ENCODE results near the gene DHX36. TPM values are rescaled to one million over a fixed set of nuclear protein-coding genes. Genes with fewer than 3 reads are reported as not detected.

DHX36 gene
- total RNA-seq, 1 donor from 2014 or later = 82.1 TPM

GRCh38 chr3:154275292-154275691 lies 49.0 kb downstream of the DHX36 start:
- Mint-ChIP-seq H3K27me3 (ENCODE audit: low read depth) (no peaks in the 10 kb centered on the region), H3K27ac (no peak overlapping the region), H3K4me3 (ENCODE audit: low read depth) (no peak overlapping the region), H3K4me1 (ENCODE audit: low read depth) (no peaks in the 10 kb centered on the region), H3K9me3 (no peaks in the 10 kb centered on the region), H3K36me3 (ENCODE audit: low read depth) (peaks cover 73% of the 10 kb centered on the region)
- intact Hi-C loops (cut with micrococcal nuclease) = loop anchor here (5.0 kb wide), 1 partner anchor 37 kb away; no protein-coding TSS in a partner anchor
- DNase-seq (ENCODE audit: low spot score) = no peak

GRCh38 chr3:154274348-154274747 lies 49.9 kb downstream of the DHX36 start:
- DNase-seq (ENCODE audit: low spot score) = no peak
- no peak overlapping the region for H3K4me3 Mint-ChIP-seq (ENCODE audit: low read depth)
- no peaks in the 10 kb centered on the region for H3K9me3 Mint-ChIP-seq
- intact Hi-C loops (cut with micrococcal nuclease) = no loop called here
- no peaks in the 10 kb centered on the region for H3K27me3 Mint-ChIP-seq (ENCODE audit: low read depth)
- no peaks in the 10 kb centered on the region for H3K4me1 Mint-ChIP-seq (ENCODE audit: low read depth)
- H3K27ac Mint-ChIP-seq = no peak overlapping the region
- H3K36me3 Mint-ChIP-seq (ENCODE audit: low read depth) = peaks cover 71% of the 10 kb centered on the region

- intact Hi-C loops (cut with micrococcal nuclease) = no loop called here
Observed at GRCh38 chr3:154273381-154273780, 50.9 kb downstream of the DHX36 start.

GRCh38 chr3:154254527-154254926 lies 69.8 kb downstream of the DHX36 start:
- Mint-ChIP-seq H3K9me3 (no peaks in the 10 kb centered on the region), H3K27me3 (ENCODE audit: low read depth) (no peaks in the 10 kb centered on the region), H3K4me3 (ENCODE audit: low read depth) (no peak overlapping the region), H3K27ac (no peak overlapping the region), H3K36me3 (ENCODE audit: low read depth) (peaks cover 48% of the 10 kb centered on the region), H3K4me1 (ENCODE audit: low read depth) (peaks cover 2% of the 10 kb centered on the region)
- DNase-seq (ENCODE audit: low spot score) = no peak
- intact Hi-C loops (cut with micrococcal nuclease) = no loop called here

More at GRCh38 chr3:154273381-154273780, 50.9 kb downstream of the DHX36 start:
- DNase-seq (ENCODE audit: low spot score) = no peak
- Mint-ChIP-seq H3K4me3 (ENCODE audit: low read depth) (no peak overlapping the region), H3K4me1 (ENCODE audit: low read depth) (no peaks in the 10 kb centered on the region), H3K27ac (no peak overlapping the region), H3K9me3 (peaks cover 4% of the 10 kb centered on the region), H3K27me3 (ENCODE audit: low read depth) (no peaks in the 10 kb centered on the region), H3K36me3 (ENCODE audit: low read depth) (peaks cover 72% of the 10 kb centered on the region)

- peaks cover 2% of the 10 kb centered on the region for H3K4me1 Mint-ChIP-seq (ENCODE audit: low read depth)
- peaks cover 38% of the 10 kb centered on the region for H3K36me3 Mint-ChIP-seq (ENCODE audit: low read depth)
- intact Hi-C loops (cut with micrococcal nuclease) = loop anchor here (1.0 kb wide), 3 partner anchors 157 to 1227 kb away; no protein-coding TSS in a partner anchor
- no peak overlapping the region for H3K27ac Mint-ChIP-seq
- DNase-seq (ENCODE audit: low spot score) = peak; percentile 51
- H3K9me3 Mint-ChIP-seq = no peaks in the 10 kb centered on the region
- H3K4me3 Mint-ChIP-seq (ENCODE audit: low read depth) = no peak overlapping the region
- H3K27me3 Mint-ChIP-seq (ENCODE audit: low read depth) = no peaks in the 10 kb centered on the region
Observed at GRCh38 chr3:154252759-154253638, 71.3 kb downstream of the DHX36 start.

- no peak for DNase-seq (ENCODE audit: low spot score)
- Mint-ChIP-seq H3K27me3 (ENCODE audit: low read depth) (no peaks in the 10 kb centered on the region), H3K4me1 (ENCODE audit: low read depth) (peaks cover 2% of the 10 kb centered on the region), H3K36me3 (ENCODE audit: low read depth) (peaks cover 36% of the 10 kb centered on the region), H3K9me3 (no peaks in the 10 kb centered on the region), H3K4me3 (ENCODE audit: low read depth) (no peak overlapping the region), H3K27ac (no peak overlapping the region)
- intact Hi-C loops (cut with micrococcal nuclease) = no loop called here
Observed at GRCh38 chr3:154251610-154252009, 72.7 kb downstream of the DHX36 start.

GRCh38 chr3:154250291-154250690 lies 74.0 kb downstream of the DHX36 start:
- Mint-ChIP-seq H3K4me1 (ENCODE audit: low read depth) (peaks cover 2% of the 10 kb centered on the region), H3K4me3 (ENCODE audit: low read depth) (no peak overlapping the region), H3K9me3 (no peaks in the 10 kb centered on the region), H3K36me3 (ENCODE audit: low read depth) (peaks cover 32% of the 10 kb centered on the region), H3K27ac (no peak overlapping the region), H3K27me3 (ENCODE audit: low read depth) (no peaks in the 10 kb centered on the region)
- DNase-seq (ENCODE audit: low spot score) = no peak
- intact Hi-C loops (cut with micrococcal nuclease) = no loop called here

- Mint-ChIP-seq H3K27me3 (ENCODE audit: low read depth) (no peaks in the 10 kb centered on the region), H3K4me3 (ENCODE audit: low read depth) (no peak overlapping the region), H3K27ac (no peak overlapping the region), H3K9me3 (no peaks in the 10 kb centered on the region), H3K36me3 (ENCODE audit: low read depth) (peaks cover 28% of the 10 kb centered on the region), H3K4me1 (ENCODE audit: low read depth) (peaks cover 1% of the 10 kb centered on the region)
- intact Hi-C loops (cut with micrococcal nuclease) = no loop called here
- DNase-seq (ENCODE audit: low spot score) = no peak
Observed at GRCh38 chr3:154247806-154248415, 76.4 kb downstream of the DHX36 start.

- no peak overlapping the region for H3K27ac Mint-ChIP-seq
- H3K27me3 Mint-ChIP-seq (ENCODE audit: low read depth) = no peaks in the 10 kb centered on the region
- no peaks in the 10 kb centered on the region for H3K9me3 Mint-ChIP-seq
- intact Hi-C loops (cut with micrococcal nuclease) = no loop called here
- H3K36me3 Mint-ChIP-seq (ENCODE audit: low read depth) = peaks cover 16% of the 10 kb centered on the region
- no peak overlapping the region for H3K4me3 Mint-ChIP-seq (ENCODE audit: low read depth)
- DNase-seq (ENCODE audit: low spot score) = no peak
- no peaks in the 10 kb centered on the region for H3K4me1 Mint-ChIP-seq (ENCODE audit: low read depth)
Observed at GRCh38 chr3:154244644-154245043, 79.6 kb downstream of the DHX36 start.

GRCh38 chr3:154243353-154243752 lies 80.9 kb downstream of the DHX36 start:
- no peaks in the 10 kb centered on the region for H3K27me3 Mint-ChIP-seq (ENCODE audit: low read depth)
- peaks cover 13% of the 10 kb centered on the region for H3K36me3 Mint-ChIP-seq (ENCODE audit: low read depth)
- H3K4me1 Mint-ChIP-seq (ENCODE audit: low read depth) = peaks cover 7% of the 10 kb centered on the region
- no peak overlapping the region for H3K4me3 Mint-ChIP-seq (ENCODE audit: low read depth)
- intact Hi-C loops (cut with micrococcal nuclease) = no loop called here
- DNase-seq (ENCODE audit: low spot score) = no peak
- H3K27ac Mint-ChIP-seq = no peak overlapping the region
- H3K9me3 Mint-ChIP-seq = no peaks in the 10 kb centered on the region

- H3K27me3 Mint-ChIP-seq (ENCODE audit: low read depth) = no peaks in the 10 kb centered on the region
- H3K9me3 Mint-ChIP-seq = no peaks in the 10 kb centered on the region
- H3K4me1 Mint-ChIP-seq (ENCODE audit: low read depth) = peaks cover 11% of the 10 kb centered on the region
- no peak overlapping the region for H3K4me3 Mint-ChIP-seq (ENCODE audit: low read depth)
- intact Hi-C loops (cut with micrococcal nuclease) = no loop called here
- peaks cover 13% of the 10 kb centered on the region for H3K36me3 Mint-ChIP-seq (ENCODE audit: low read depth)
- DNase-seq (ENCODE audit: low spot score) = no peak
- no peak overlapping the region for H3K27ac Mint-ChIP-seq
Observed at GRCh38 chr3:154242766-154243165, 81.5 kb downstream of the DHX36 start.

- Mint-ChIP-seq H3K9me3 (no peaks in the 10 kb centered on the region), H3K4me1 (ENCODE audit: low read depth) (peaks cover 16% of the 10 kb centered on the region), H3K36me3 (ENCODE audit: low read depth) (peaks cover 4% of the 10 kb centered on the region), H3K27ac (no peak overlapping the region), H3K4me3 (ENCODE audit: low read depth) (no peak overlapping the region), H3K27me3 (ENCODE audit: low read depth) (no peaks in the 10 kb centered on the region)
- DNase-seq (ENCODE audit: low spot score) = no peak
- intact Hi-C loops (cut with micrococcal nuclease) = no loop called here
Observed at GRCh38 chr3:154241496-154241895, 82.8 kb downstream of the DHX36 start.

- no peaks in the 10 kb centered on the region for H3K36me3 Mint-ChIP-seq (ENCODE audit: low read depth)
- intact Hi-C loops (cut with micrococcal nuclease) = no loop called here
Observed at GRCh38 chr3:154240235-154240634, 84.1 kb downstream of the DHX36 start.

More at GRCh38 chr3:154240235-154240634, 84.1 kb downstream of the DHX36 start:
- DNase-seq (ENCODE audit: low spot score) = no peak
- H3K4me3 Mint-ChIP-seq (ENCODE audit: low read depth) = no peak overlapping the region
- no peaks in the 10 kb centered on the region for H3K9me3 Mint-ChIP-seq
- no peak overlapping the region for H3K27ac Mint-ChIP-seq
- H3K4me1 Mint-ChIP-seq (ENCODE audit: low read depth) = peaks cover 21% of the 10 kb centered on the region
- H3K27me3 Mint-ChIP-seq (ENCODE audit: low read depth) = no peaks in the 10 kb centered on the region

Measured in activated T-helper 2 cell treated with anti-CD3 and anti-CD28 coated beads, Interferon-gamma antibody, Interleukin-2, Interleukin-4, amounts not matched to agents 10 μg/mL and 5 μg/mL and 100 μg/mL, durations not matched to agents 14 hours and 24 hours and 36 hours (primary cell).